ENCODE results near the gene RSPH3.
A peak's percentile ranks its signal among the peaks of the same experiment; 100 is the strongest.
"Not testable (repeated sequence)": the region's sequence is repeated elsewhere in the genome, so short reads cannot be mapped to it uniquely, and the experiment has no call there.

RSPH3 gene

DNA sequence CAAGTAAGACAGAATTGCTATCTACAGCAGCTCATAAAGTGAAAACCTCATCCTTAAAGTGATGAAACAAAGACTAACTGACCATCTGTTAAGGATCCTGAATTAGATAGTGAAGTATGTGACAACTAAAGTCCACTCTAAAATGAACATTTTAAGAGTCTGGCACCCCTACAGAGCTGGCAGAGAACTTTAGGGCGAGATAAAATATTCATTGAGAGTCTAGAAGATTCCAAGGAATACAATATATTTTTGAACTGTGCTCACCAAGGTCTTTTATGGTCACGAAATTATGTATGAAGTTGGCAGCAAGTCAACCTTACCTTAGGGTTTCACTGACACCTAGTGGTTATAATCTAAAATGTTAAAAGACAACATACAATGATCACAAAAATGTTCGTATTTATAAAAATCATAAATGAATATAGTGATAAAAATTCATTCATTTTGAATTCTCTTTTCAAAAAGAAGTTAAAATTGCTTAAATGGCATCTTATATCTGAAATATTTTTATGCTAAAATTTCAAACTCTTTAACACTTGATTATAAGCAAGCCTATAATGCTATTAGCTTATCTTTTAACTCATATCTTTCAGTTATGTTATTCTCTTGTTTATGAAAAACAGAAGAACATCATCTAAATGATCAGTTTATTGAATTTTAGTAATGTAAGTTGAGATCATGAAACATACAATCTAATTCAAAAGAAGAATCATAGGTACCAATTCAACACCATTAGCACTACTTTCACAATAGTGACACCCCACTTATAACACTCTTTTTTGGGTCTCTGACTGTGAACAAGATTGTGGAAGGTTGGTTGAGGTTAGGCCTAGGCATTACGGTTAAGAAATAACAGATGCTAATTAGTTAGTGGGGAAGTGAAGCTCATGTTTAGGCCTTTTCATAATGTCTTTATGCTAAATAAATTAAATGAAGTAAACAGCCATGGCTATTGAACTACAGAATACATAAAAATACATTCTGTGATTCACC is 27.5 kb downstream of the RSPH3 start:
- peak; percentile 83 for DNase-seq

- no peak for DNase-seq
These were observed 29.2 kb downstream of the RSPH3 start for GRCh38 chr6:158970640-158971275.

DNA sequence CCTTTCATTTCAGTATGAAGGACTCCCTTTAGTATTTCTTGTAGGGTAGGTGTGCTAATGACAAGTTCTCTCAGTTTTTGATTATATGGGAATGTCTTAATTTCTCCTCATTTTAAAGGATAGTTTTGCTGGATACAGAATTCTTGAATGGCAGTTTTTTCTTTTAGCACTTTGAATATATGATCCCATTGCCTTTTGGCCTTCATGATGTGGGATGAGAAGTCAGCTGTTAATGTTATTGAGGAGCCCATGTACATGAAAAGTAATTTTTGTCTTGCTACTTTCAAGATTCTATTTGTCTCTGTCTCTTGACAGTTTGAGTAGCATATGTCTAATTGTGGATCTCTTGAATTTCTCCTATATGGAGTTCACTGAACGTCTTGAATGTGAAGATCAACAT is 30.9 kb downstream of the RSPH3 start:
- no peak for DNase-seq

- no peak for DNase-seq
These were observed 36.8 kb downstream of the RSPH3 start for GRCh38 chr6:158963020-158963808.

- no peak for DNase-seq
These were observed 37.6 kb downstream of the RSPH3 start for GRCh38 chr6:158962371-158962770.

DNA sequence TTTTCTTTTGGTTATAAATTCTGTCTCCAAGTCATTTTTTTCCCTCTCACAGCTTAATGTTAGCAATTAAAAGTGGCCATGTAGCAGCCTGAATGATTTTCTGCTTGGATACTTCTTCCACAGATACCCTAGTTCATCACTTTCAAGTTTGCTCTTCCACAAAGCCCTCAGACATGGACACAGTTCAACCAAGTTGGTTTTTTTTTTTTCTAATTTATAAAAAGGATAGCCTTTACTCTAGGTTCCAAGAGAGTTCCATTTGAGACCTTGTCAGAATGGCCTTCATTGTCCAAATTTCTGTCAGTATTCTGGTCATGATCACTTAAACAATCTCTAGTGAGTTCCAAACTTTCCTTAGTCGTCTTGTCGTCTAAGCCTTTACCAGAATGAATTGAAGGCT is 40.0 kb downstream of the RSPH3 start:
- DNase-seq = no peak

DNA sequence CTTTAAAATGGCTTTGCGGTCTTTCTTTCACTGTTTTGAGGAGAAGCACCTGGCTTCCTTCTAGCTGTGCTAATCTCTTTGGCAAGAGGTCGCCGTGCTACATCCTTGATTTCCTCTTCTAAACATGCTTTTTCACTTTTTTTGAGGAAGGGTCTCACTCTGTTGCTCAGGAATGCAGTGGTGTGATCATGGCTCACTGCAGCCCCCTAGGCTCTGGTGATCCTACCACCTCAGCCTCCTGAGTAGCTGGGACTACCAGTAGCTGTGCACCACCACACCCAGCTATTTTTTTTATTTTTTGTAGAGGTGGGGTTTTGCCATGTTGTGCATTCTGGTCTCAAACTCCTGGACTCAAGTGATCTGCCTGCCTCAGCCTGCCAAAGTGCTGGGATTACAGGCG is 40.5 kb downstream of the RSPH3 start:
- no peak for DNase-seq

DNA sequence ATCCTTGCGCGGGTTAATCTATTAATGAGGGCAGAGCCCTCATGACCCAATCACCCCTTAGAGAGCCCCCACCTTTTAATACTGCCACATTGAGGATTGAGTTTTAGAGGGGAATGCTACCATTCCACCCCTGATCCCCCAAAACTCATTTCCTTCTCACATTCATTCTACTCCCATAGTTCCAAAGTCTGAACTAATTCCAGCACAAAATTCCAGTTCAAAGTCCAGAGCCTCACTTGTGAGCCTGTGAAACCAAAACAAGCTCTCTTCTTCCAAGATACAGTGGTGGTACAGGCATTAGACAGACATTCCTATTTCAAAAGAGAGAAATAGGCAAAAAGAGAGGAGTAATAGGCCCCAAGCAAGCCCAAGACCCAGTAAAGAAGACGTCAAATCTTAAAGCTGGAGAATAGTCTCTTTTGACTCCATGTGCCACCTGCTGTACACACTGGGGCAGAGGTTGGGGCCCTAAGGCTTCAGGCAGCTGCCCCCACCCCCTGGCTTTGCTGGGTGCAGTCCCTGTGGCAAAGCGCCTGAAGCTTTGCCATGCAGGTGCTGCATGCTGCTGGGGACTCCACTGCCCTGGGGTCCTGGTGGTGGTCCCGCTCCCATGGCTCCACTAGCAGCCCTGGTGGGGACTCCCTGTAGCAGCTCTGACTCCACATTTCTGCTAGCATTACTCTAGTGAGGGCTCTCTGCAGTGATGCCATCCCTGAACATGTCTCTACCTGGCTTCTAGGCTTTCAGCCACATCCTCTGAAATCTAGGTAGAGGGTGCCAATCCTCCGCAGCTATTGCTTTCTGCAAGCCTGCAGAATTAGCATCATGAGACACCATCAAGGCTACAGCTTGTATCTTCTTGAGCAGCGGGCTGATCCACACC is 41.3 kb downstream of the RSPH3 start:
- DNase-seq = no peak

GRCh38 chr6:158955255-158955654 is 44.7 kb downstream of the RSPH3 start:
- no peak for DNase-seq

- DNase-seq = no peak
These were observed 45.2 kb downstream of the RSPH3 start for GRCh38 chr6:158954753-158955152.

DNA sequence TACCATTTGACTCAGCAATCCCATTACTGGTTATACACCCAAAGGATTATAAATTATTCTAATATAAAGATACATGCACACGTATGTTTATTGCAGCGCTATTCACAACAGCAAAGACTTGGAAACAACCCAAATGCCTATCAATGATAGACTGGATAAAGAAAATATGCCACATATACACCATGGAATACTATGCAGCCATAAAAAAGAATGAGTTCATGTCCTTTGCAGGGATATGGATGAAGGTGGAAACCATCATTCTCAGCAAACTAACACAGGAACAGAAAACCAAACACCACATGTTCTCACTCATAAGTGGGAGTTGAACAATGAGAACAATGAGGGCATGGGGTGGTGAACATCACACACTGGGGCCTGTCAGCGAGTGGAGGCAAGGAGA is 48.0 kb downstream of the RSPH3 start:
- not testable (repeated sequence) for DNase-seq

DNA sequence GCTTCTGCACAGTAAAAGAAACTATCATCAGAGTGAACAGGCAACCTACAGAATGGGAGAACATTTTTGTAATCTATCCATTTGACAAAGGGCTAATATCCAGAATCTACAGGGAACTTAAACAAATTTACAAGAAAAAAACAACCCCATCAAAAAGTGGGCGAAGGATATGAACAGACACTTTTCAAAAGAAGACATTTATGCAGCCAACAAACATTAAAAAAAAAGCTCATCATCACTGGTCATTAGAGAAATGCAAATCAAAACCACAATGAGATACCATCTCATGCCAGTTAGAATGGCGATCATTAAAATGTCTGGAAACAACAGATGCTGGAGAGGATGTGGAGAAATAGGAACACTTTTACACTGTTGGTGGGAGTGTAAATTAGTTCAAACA is 48.4 kb downstream of the RSPH3 start:
- DNase-seq = not testable (repeated sequence)

DNA sequence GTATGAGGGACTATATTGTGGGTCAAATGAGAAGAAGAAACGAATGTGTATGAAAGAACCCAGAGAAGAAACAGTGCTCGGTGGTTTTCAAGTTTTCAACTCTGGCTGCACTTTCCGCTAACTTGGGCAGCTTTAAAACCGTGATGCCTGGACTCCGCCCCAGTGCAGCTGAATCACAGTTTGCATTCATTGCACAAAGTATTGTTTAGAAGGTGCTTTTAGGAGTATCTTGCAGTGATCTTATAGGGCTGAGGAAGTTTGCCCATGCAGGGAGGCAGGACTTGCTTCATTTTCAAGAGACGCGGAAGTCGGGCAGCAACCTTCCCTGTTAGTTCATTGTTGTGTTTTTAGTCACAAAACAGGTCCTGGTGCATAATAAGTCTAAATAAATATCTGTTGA is 52.7 kb downstream of the RSPH3 start:
- DNase-seq = no peak

DNA sequence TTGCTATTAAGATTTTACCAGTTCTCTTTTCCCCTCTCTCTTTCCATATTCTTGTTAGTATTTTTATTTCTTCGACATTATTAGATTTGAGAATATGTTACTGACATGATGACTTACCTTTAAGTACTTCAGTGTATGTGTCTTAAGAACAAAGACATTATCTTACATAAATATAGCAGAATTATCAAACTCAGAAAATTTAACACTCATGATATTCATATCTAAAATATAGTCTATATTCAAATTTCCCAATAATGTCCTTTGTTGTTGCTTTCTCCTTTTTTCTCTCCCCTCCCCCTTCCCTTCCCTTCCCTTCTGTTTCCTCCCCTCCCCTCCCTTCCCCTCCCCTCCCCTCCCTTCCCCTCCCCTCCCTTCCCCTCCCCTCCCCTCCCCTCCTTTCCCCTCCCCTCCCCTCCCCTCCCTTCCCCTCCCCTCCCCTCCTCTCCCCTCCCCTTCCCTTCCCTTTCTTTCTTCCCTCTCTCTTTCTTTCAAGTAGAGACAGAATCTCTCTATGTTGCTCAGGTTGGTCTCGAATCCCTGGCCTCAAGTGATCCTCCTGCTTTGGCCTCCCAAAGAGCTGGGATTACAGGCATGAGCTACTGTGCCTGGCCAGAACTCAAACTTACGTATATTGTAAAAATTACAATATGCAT is 56.5 kb downstream of the RSPH3 start:
- no peak for DNase-seq

DNA sequence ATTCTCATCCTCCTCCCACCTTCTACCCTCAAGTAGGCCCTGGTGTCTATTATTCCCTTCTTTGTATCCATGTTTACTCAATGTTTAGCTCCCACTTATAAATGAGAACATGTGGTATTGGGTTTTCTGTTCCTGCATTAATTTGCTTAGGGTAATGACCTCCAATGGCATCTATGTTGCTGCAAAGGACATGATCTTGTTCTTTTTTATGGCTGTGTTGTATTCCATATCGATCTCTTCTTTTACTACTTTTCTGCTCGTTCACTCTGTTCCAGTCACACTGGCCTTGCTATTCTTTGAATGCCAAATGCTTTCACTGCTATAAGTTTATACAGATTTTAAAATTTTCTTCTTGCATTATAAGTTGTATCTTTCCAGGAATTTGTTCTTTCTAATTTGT is 57.7 kb downstream of the RSPH3 start:
- DNase-seq = no peak

DNA sequence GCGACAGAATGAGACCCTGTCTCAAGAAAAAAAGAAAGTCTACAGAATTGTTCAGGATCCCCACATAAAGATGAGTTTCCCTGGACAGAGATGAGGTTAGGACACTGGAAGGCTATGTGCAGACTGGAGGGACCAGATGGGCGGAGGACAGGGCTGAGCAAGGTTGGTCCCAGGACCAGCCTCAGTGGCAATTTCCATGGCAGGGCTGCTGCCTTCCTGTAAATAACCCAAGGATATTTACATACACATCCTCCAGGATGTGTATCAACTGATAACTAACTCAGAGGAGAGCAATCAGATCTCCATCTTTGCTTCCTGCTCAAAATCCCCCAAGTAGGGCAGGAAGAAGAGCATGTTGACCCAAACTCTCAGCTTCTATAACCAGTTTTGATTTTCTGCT is 58.8 kb downstream of the RSPH3 start:
- DNase-seq = no peak

DNA sequence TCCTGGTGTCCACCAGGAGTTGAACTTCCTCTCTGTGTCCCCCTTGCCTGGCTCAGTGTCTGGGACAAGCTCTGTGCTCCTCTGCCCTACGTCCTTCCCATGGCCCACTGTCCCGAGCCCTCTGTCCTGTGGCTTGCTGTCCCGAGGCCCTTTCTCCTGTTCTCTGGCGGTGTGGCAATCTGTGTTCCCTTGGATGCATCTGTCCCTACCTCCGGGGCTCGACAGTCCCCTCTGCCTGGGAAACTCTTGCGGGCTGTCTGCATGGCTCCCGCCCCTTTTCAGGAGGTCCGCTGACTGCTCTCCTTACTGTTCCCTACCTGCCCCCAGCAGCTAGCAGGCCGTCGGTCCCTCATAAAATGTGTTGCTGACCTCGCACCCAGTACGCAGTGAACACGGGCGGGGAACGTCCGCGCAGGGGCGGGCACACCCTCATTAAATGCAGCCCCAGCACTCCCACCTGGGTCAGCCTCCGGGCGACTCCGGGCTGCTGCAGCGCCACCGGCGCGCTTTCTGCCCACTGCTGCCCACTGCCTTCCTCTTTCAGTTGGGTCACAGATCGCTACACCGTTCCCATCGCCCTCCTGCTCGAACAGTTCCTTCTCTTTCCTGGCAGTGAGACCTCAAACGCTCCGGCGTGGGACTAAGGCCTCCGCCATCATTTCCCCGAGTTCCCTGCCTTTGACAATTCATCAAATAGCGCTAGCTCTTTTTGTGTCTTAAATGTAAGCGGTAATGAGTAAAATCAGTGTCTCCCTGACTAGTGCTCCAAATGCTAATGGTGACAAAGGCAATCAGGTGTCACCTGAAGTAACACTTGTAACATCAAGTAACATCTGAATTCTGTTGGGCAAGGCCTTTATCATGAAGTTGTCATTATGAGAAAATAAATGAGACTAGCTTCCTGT is 60.5 kb downstream of the RSPH3 start:
- DNase-seq = no peak

DNA sequence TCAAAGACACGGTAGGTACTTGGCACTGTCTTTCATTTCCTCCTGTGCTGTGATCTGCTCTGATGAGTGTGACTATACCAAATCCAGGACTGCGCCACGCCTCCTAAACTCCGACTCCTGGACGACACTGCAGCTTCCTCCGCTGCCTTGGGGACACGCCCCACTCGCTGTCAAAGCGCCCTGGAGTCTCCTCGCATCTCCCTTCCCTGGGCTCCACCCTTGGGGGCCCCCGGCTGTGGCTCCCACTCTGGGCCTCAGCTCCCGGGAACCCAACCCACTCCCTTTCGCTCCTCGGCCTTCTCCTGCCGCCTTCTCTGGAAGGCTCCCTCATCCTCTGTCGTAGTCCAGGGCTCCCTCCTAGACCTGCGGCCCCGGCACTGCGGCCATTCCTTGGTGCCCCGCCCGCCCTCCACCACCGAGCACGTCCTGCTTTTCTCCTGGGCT is 61.2 kb downstream of the RSPH3 start:
- DNase-seq = no peak

- DNase-seq = no peak
These were observed 61.8 kb downstream of the RSPH3 start for GRCh38 chr6:158938220-158938619.

- no peak for DNase-seq
These were observed 65.8 kb downstream of the RSPH3 start for GRCh38 chr6:158934157-158934556.
